Activated CD8-positive, alpha-beta memory T cell treated with anti-CD3 and anti-CD28 coated beads, Interleukin-2, amount 50 U/mL, for 1 hour (primary cell): ENCODE results near the gene NFATC4.

Source experiments
- DNase-seq: peaks from one replicate; pipeline ENCODE4 v3.0.0-alpha.2; 2020; ENCODE audit errors: extremely low read depth

Gene NFATC4

GRCh38 chr14:24409192-24409591 lies 41.2 kb downstream of the NFATC4 start:
- no peak for DNase-seq

- no peak for DNase-seq
Measured at GRCh38 chr14:24409956-24410355, 42.0 kb downstream of the NFATC4 start.

- DNase-seq = no peak
Measured at GRCh38 chr14:24411443-24412389, 43.7 kb downstream of the NFATC4 start.

GRCh38 chr14:24414077-24414476 lies 46.1 kb downstream of the NFATC4 start:
- no peak for DNase-seq

- no peak for DNase-seq
Measured at GRCh38 chr14:24414732-24415420, 46.9 kb downstream of the NFATC4 start.

GRCh38 chr14:24415421-24416253 lies 47.7 kb downstream of the NFATC4 start:
- DNase-seq = no peak

- no peak for DNase-seq
Measured at GRCh38 chr14:24416254-24416931, 48.4 kb downstream of the NFATC4 start.

- DNase-seq = no peak
Measured at GRCh38 chr14:24416932-24417619, 49.1 kb downstream of the NFATC4 start.

GRCh38 chr14:24417832-24418491 lies 50.0 kb downstream of the NFATC4 start:
- no peak for DNase-seq

- no peak for DNase-seq
Measured at GRCh38 chr14:24418492-24418873, 50.5 kb downstream of the NFATC4 start.

- no peak for DNase-seq
Measured at GRCh38 chr14:24422261-24422660, 54.3 kb downstream of the NFATC4 start.

- DNase-seq = no peak
Measured at GRCh38 chr14:24422694-24423601, 55.0 kb downstream of the NFATC4 start.

GRCh38 chr14:24425704-24426103 lies 57.7 kb downstream of the NFATC4 start:
- DNase-seq = no peak

- DNase-seq = no peak
Measured at GRCh38 chr14:24426150-24426911, 58.3 kb downstream of the NFATC4 start.

GRCh38 chr14:24426912-24427536 lies 59.0 kb downstream of the NFATC4 start:
- DNase-seq = no peak

GRCh38 chr14:24427537-24428508 lies 59.8 kb downstream of the NFATC4 start:
- no peak for DNase-seq
